H1 (cell line): ENCODE data around the gene IZUMO4. TPM values are rescaled to one million over a fixed set of nuclear protein-coding genes. Genes with fewer than 3 reads are reported as not detected.

Experiments
- ATF2 ChIP-seq: IDR thresholded peaks from 2 replicates; pipeline ENCODE4 v1.6.1; 2012; ENCODE audit warnings: low read length, inconsistent platforms
- ATF3 ChIP-seq: IDR thresholded peaks from 2 replicates; pipeline ENCODE4 v1.6.1; 2011; ENCODE audit warnings: low read depth, mild to moderate bottlenecking, low read length; ENCODE audit not compliant: insufficient read depth
- CHD1 ChIP-seq: IDR thresholded peaks from 2 replicates; pipeline ENCODE4 v1.6.1; 2012; ENCODE audit warnings: low read depth, low read length, improper control_type of control experiment
- CTBP2 ChIP-seq: IDR thresholded peaks from 2 replicates; pipeline ENCODE4 v1.7.0; 2011; ENCODE audit warnings: borderline replicate concordance, mild to moderate bottlenecking, moderate library complexity, mixed read lengths, low read length; ENCODE audit not compliant: insufficient read depth, insufficient read length
- E2F6 ChIP-seq: IDR thresholded peaks from 2 replicates; pipeline ENCODE4 v1.6.1; 2012; ENCODE audit warnings: inconsistent platforms
- JUND ChIP-seq: IDR thresholded peaks from 2 replicates; pipeline ENCODE4 v1.6.1; 2011; ENCODE audit warnings: mild to moderate bottlenecking, improper control_type of control experiment, low read length
- KDM1A ChIP-seq: fragments of 200-600, 300-600 bp; sonication (generic); IDR thresholded peaks from 2 replicates; pipeline ENCODE4 v1.7.1; 2016; ENCODE audit warnings: mild to moderate bottlenecking, low read length, borderline replicate concordance
- MAFK ChIP-seq: IDR thresholded peaks from 2 replicates; pipeline ENCODE4 v1.6.1; 2012; ENCODE audit warnings: low read depth, mild to moderate bottlenecking, improper control_type of control experiment, low read length
- POLR2A ChIP-seq, 2 experiments: IDR thresholded peaks; 1 replicate in 1 of 2; 2 replicates in 1 of 2; pipeline ENCODE4 v1.6.1; 2011; ENCODE audit warnings: low read depth in 2 of 2, low read length in 2 of 2, mild to moderate bottlenecking in 2 of 2; ENCODE audit errors: control extremely low read depth in 1 of 2
- SIN3A ChIP-seq, 2 experiments: IDR thresholded peaks in 1 of 2; conservative IDR thresholded peaks in 1 of 2; 2 replicates each; pipeline ENCODE4 v1.6.1; 2011 to 2012; ENCODE audit warnings: low read length in 2 of 2, improper control_type of control experiment in 1 of 2, low read depth in 1 of 2, mild to moderate bottlenecking in 1 of 2
- SIX5 ChIP-seq: IDR thresholded peaks from 2 replicates; pipeline ENCODE4 v1.6.1; 2011; ENCODE audit warnings: mild to moderate bottlenecking, low read depth, low read length
- TAF7 ChIP-seq: optimal IDR thresholded peaks from 2 replicates; pipeline ENCODE3; 2011; ENCODE audit warnings: low read depth, mild to moderate bottlenecking, inconsistent platforms, low read length, moderate library complexity, borderline replicate concordance
- TEAD4 ChIP-seq: IDR thresholded peaks from 2 replicates; pipeline ENCODE4 v1.6.1; 2012; ENCODE audit warnings: low read depth, low read length, inconsistent platforms, mixed read lengths
- polyA plus RNA-seq, 7 experiments: library from polyadenylated mRNA; depleted of rRNA in 3 of 7; stranded (reverse) in 5 of 7; unstranded in 2 of 7; fragments of >200 nt in 5 of 7; fragments of 200-250 nt in 2 of 7; gene quantifications; 1 replicate in 5 of 7; 2 replicates in 1 of 7; 4 replicates in 1 of 7; pipeline versions ENCODE4 v1.2.1 to v1.2.3, GENCODE V29; 2011 to 2013; ENCODE audit warnings: missing spikeins in 2 of 7, mixed read lengths in 2 of 7
- total RNA-seq: library from RNA; stranded (reverse); fragmentation: NEBNext Ultra II Directional; extraction: Animal tissue kit (Norgen Biotek cat#: 25700); gene quantifications from 2 replicates; pipeline ENCODE4 v1.2.1, GENCODE V29; 2021

IZUMO4 gene
- total and polyA plus RNA-seq, 2 of the 8 experiments (the other 6 are each of a cell fraction or from before 2014, with no cell fraction given), result 1.8 to 1.9 TPM

DNA sequence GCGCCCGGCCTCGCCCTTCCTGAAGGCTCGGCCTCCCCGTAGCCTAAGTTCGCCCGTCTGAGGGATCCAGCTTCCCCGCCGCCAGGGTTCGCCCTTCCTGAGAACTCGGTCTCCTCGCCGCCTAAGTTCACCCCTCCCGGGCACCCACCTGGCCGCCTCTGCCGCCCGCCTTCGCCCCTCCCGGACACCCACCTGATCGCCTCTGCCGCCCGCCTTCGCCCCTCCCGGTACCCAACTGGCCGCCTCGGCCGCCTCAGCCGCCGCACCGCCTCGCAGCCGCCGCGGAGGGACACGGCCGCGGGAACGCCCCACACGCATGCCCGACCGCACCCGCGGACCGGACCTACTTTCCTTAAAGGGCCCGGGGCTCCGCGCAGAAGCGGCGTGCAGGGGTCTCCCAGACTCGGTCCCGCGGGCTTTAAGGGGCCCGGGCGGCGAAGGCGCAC, 658 bp upstream of the IZUMO4 start, which contains the start of gene MOB3A (continued):
- TF ChIP-seq ATF3 (no peak), POLR2A (IDR thresholded peaks at IDR 0.05; ENCODE audit: control extremely low read depth in 1 of 2, low read depth in 2 of 2, low read length in 2 of 2) (no peak), MAFK (no peak), TEAD4 (peak; percentile 22; the same call in 1 of the 2 replicates), TAF7 (no peak), SIN3A (conservative IDR thresholded peaks at IDR 0.05 in 1 of 2, IDR thresholded peaks at IDR 0.05 in 1 of 2; ENCODE audit: low read depth in 1 of 2, low read length in 2 of 2) (peak in 1 of 2 experiments; percentile 74; a peak in 1 of 4 replicates), CHD1 (no peak), SIX5 (no peak), ATF2 (no peak), KDM1A (peak; percentile 84), JUND (no peak), CTBP2 (no peak), E2F6 (no peak)
